Frontal cortex (tissue), 4 donors: ENCODE measurements around the gene UCK1. TPM values are rescaled to one million over a fixed set of nuclear protein-coding genes. Genes with fewer than 3 reads are reported as not detected.

Source experiments
- DNase-seq, 2 donors: peaks; one replicate each; pipeline ENCODE4 v3.0.0; 2012; ENCODE audit warnings: low spot score in 2 of 2
- FAIRE-seq: peaks from 2 replicates; lab custom pipeline; 2012; peaks lifted over from hg19 to GRCh38; lab: Jason Lieb, UNC
- total RNA-seq: library from RNA; depleted of rRNA; stranded (reverse); fragments of >200 nt; gene quantifications from one replicate; pipeline ENCODE4 v1.2.3, GENCODE V29; 2014
- donor health status: control.
- donor health status: control.
- donor health status: control.

Gene UCK1
- 15.5 TPM for total RNA-seq

DNA sequence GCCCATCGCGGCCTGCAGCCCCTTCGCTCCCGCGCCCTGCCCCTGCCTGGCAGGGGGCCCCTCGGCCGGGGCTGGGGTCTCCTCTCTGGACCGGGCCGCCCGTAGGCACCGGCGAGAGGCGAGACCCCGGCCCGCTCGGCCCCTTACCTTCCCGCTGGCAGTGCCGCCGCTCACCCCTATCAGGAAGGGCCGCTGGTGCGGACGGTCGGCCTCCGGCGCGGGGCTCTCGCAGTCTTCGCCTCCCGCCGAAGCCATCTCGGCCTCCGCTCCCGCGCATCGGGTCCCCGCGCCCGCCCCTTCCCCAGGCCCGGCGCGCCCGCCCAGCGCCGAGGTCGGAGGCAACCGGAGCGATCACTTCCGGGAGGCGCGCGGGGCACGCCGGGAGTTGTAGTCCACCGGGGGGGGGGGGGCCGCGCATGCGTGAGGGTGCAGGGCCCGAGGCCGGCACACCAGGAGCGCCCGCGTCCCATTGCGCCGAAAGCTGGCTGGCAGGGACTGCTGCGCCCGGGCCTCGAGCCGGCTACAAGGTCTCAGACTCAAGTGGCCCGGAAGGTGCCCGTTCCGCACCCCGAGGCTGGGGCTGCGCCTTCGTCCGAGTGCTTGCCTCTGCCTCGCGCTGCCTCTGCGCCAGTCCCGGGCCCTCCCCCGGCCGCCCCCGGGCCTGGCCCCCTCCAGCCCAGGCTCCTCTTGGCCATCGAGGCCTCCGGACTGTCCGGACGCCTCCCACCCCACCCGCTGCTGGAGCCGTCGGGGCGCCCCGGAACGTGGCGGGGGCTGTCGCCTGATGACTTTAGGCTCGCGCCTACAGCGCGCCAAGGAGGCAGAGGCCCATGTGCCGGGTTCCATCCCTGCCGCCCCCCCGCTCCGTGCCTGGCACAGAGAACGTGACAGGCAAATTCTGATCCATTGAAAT, at the start of gene UCK1:
Gene UCK1, minus strand, starts transcription at position 344 of the 913 bp plus-strand sequence. Its CDS starts 89 bp downstream, at position 255.
- FAIRE-seq (no peak), DNase-seq (peak; percentile 98)

DNA sequence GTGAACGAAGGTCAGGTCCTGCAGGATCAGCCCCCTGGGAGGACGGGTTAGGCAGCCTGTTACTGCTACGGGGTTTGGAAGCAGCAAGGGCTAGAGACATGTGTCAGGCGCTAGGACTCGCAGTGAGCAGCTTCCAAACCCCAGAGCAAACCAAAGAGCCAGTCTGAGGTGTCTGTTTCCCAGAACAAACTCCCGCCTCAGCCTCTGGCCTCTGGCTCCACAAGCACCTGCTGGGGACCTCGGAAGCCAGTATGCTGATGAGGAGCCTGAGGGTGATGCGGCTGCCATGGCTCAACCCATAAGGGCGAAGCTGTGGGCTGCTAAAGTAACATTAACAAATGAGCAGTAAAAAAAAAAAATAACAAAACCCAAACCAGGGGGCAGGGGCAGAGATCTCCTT, 49.3 kb upstream of the UCK1 start:
- DNase-seq (no peak), FAIRE-seq (no peak)

DNA sequence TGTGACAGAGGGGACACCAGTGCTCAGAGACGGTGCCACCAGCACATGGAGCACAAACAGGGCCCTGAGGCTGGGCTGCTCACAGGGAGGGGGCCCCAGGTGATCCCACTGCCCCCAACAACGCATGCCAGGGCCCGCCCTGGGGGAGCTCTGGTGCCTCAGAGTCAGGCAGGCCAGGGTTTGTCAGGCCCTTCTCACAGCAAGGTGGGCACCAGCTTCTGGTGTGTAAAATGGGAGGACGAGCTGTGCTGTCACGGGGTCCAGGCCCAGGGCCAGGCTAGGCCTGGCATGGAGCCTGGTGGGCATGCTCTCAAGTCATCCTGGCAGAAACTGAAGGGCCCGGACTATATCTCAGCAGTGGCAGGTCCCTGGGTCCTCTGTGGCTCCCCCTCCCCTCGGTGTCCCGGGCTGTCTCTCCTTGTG, 48.7 kb upstream of the UCK1 start:
- FAIRE-seq (no peak), DNase-seq (no peak)

DNA sequence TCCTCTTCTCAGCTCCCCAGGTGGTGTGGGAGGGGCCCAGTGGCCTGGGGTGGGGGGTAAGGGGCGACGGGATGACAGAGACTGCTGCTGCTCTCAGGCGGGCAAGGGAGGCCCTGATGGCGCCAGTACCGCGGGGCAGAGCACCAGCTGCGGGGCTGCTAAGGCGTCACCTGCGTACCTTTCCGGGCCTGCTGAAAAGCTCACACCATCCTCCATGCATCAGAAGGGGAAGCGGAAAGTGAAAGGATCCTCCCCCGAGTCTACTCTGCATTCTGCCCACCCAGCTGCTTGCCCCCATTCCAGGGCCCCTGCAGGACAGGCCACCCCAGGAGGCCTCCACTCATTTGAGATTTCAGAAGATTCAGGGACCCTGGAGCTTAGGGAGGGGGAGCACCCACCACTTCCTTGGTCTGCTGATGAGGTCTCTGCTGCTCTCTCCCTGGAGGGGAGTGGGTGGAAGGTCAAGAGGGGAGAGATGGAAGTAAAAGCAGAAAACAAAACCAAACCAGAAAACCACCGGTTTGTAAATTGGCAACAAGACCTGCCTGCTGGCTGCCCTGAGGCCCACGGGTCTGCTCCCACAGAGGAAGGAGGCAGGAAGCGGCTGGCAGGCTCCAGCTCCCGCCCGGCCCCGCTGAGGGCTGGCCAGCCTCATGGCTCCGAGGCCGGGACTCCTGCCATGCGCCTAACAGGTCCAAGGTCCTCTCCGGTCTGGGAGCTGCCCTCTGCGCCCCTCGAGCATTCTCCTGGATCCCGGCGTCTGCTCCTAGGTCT, 47.9 kb upstream of the UCK1 start:
- FAIRE-seq: no peak
- no peak for DNase-seq

DNA sequence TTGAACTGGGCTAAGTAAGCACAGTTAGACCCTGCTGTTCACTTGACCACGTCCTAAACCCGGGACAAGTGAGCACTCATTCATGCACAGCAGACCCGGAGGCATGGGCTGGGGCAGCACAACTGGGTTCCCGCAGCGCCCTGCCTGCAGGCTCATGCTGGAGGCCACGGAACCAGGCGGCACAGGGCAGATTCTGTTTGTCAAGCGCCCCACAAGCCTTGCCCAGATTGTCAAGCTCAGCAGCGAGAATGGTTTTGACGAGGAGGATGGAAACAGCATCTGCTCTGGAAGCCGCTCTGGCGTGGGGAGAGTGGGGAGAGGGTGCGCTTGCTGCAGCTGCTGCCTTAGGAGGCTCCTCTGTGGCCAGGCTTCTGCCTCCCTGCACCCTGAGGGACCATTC, 47.0 kb upstream of the UCK1 start:
- DNase-seq (no peak), FAIRE-seq (no peak)

DNA sequence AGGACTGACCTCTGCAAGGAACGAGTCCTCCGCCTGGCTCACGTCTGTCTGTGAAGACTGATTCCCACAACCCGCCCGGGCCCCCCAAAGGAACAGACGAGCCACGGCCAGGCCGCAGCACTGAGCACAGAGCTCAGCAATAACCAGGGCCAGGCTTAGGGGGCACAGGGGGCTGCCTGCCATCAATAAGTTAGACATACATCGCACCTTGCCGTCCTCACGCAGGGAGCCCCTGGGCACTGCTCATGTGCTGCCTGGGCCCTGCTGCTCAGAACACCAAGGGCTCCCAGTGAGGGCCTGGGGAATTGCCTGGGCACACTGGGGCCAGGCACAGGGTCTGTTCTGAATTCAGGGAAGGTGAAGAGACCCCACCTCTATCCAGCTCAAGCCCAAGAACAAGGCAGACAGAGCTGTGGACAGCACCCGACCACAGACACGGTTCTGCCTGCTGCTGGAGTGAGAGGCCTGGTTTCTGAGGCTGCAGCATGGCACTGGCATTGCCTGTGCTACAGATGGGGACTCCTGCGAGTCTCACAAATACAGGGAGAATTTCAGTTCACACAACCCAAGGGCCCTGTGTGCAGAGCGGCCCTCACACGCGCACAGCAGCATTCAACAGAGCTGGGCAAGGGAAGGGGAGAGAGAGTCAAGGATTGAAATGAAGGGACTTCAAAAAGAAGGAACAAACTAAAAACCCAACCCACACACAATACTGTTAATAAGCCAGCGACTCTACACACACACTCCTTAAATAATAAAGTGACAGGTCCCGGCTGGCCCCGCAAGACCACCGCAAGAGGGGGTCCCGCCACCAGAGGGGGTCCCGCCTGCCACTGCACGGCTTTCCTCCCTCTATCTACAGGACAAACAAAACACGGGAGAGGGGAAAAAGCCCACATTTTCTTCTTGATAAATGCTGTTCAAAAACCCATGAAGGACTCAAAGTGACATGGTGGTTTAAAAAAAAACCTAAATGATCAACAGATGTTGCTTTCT, 46.2 kb upstream of the UCK1 start:
- FAIRE-seq (no peak), DNase-seq (no peak)

DNA sequence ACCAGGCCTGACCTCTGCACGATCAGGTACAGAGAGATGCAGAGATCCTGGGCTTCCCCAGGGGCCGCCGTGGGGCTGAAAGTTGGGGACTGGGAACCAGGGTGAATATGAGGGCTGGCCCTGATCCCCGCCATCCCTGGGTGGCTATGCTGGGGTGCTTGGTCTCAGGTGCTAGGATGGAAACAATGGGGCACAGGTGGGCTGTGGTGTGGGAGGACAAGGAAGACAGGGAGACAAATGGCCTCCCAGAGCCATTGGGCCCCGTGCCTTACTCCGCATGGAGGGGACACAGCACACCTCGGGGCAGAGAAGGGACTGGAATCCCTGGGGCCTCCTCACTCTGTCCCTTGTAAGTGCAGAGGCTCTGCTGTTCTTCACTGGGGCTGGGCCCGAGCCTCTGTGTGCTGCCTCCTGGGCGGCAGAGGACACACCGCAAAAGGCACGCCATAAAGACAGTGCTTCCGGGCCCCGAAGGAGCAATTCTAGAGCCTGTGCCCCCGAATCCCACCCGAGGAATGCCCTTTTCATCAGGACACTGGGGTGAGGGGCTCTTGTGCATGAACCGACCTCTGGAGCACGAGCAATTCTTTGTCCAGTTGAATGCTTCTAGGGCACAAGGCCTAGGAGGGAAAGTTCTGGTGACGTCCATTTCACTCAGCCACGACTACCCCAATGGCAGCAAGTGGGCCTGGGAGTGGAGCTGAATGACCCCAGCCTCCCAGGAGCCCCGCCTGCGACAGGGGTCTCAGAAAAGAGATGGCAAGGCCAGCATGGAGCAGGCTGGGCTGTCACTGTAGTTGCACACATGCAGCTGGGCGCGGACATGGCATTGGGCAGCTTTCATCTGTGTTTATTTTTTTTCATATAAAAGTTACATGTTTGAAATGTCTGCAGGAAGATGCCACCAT, 45.1 kb upstream of the UCK1 start:
- FAIRE-seq: no peak

DNA sequence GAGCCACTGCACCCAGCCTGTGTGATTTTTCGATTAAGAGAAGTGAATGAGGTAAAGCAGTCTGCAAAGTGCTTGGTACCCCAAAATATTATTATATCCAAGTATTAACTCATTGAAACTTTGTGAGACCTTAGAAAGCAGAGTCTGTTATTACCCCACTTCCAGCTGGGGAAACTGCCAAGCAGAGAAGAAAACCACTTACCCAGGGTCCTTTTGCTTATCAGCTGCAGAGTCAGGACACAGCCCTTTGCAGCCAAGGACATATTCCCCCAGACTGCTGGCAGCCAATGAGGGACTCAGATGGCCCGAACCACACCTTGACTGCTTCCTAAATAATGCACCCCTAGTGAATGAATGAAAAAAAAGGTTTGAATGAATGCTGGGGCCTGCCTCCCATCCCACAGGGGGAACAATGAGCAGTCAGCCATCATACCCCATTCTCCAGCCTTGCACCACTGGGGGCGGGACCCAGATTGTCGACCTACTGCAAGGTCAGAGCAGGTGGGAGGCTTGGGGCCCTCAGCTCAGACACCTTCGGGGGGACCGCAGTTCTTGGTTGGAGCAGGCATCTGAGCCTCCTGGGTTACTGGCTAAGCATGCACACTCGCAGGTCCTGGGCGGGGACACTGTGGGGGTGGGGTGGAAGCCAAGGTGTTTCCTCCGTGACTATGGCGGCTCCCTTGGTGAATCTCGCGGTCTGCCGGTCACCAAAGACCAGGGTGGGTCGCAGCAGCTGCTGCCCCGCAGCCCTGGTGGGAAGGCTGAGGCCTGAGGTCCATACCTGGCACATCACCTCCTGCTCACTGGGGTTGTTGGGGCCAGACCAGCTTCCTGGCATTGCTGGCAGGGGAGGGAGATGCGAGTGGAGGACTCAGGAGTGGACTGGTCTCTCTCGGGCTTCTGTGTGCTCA, 43.9 kb upstream of the UCK1 start:
- DNase-seq (no peak), FAIRE-seq (no peak)

More for the DNA sequence above, 45.1 kb upstream of the UCK1 start:
- no peak for DNase-seq

DNA sequence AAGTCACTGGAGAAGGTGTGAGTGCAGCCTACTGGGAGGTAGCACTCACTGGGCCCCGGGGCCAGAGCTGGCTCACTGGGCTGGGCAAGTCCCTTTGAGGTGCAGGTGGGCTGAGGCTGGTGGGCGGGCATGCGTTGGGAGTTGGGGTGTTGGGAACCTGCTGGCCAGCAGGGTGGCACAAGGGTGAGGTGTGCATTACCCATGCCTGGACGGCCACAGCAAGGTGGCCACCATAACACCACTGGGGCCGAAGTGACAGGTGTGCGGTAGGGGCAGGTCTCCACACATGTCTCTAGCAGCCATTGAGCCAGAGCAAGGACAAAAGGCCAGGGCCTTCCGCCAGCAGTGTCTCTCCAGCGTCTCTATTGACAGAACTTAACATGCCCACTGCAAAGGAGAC, 36.8 kb upstream of the UCK1 start:
- DNase-seq: no peak
- FAIRE-seq: no peak

DNA sequence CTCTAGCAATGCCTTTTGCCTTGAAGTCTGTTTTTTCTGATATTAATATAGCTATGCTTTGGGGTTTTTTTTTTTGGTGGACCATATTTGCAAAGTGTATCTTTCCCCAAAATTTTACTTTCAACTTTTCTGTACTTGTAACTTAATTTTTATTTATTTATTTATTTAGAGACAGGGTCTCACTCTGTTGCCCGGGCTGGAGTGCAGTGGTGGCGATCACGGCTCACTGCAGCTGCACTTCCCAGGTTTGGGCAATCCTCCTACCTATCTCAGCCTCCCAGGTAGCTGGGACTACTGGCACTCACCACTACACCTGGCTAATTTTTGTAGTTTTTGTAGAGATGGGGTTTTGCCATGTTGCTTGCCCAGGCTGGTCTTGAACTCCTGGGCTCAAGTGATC, 35.1 kb upstream of the UCK1 start:
- no peak for DNase-seq
- no peak for FAIRE-seq

DNA sequence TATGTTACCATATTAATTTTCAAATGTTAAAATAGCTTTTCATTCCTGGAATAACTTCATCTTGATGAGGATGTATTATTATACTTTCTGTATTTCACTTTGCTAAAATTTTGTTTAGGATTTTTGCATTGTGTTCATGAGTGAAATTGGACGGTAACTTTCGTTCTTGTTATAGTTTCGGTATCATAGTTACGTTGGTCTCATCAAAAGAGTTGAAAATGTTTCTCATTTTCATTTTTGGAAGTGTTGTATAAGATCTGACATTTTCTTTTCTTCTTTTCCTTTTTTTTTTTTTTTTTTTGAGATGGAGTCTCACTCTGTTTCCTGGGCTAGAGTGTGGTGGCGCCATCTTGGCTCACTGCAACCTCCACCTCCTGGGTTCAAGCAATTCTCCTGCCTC, 34.3 kb upstream of the UCK1 start:
- FAIRE-seq (no peak), DNase-seq (no peak)

DNA sequence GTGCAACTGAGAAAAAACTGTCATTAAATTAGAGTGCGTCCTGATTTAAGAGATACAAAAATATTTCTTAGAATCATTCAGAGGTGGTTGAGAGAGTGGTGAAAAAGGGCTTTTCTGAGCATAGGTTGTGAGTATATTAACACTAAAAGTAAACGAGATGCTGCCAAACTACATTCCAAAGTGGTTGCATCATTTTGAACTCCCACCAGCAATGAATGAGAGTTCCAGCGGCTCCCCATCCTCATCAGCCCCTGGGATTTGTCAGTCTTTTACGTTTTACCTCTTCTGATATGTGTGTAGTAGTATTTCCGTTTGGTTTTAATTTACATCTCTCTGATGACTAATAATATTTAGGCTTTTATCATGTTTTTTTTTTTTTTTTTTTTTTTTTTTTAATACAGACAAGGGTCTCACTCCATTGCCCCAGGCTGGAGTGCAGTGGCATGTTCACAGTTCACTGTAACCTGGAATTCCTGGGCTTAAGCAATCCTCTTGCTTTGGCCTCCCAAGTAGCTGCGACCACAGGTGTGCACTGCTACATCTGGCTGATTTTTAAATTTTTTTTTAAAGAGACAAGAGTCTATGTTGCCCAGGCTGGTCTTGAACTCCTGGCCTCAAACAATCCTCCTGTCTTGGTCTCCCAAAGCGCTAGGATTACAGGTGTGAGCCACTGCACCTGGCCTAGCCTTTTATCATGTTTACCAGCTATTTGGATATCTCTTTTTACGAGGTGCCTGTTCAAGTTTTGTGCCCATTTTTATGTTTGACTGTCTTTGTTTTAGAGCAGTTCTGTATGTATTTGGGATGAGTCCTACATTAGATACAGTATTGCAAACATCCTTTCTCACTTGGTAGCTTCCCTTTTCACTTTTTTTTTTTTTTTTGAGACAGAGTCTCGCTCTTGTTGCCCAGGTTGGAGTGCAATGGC, 31.2 kb upstream of the UCK1 start:
- FAIRE-seq (no peak), DNase-seq (no peak)

DNA sequence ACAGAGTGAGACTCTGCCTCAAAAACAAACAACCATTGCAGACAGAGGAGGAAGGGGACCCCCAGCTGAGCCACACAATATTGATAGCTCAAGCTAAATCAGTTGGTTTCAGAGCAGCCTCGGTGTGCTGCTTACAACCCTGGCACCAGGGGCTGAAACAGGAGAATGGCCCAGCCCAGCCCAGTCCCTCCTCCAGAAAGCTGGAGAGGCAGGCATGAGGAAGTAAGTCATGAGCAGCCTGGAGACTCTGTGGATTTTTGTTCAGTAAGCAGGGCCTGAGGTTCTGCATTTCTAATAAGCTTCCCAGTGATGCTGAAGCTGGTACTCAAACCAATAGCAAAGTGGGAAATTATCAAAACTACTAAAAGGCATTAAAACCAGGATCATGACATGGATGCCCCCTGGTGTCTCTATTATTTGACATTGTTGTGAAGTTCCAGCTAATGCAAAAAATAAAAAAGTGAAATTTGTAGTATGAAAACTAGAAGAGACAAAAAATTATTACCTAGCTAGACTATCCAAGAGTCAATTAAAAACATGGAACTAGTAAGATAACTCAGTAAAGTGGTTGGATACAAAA, 28.4 kb upstream of the UCK1 start:
- DNase-seq: no peak
- FAIRE-seq: no peak

DNA sequence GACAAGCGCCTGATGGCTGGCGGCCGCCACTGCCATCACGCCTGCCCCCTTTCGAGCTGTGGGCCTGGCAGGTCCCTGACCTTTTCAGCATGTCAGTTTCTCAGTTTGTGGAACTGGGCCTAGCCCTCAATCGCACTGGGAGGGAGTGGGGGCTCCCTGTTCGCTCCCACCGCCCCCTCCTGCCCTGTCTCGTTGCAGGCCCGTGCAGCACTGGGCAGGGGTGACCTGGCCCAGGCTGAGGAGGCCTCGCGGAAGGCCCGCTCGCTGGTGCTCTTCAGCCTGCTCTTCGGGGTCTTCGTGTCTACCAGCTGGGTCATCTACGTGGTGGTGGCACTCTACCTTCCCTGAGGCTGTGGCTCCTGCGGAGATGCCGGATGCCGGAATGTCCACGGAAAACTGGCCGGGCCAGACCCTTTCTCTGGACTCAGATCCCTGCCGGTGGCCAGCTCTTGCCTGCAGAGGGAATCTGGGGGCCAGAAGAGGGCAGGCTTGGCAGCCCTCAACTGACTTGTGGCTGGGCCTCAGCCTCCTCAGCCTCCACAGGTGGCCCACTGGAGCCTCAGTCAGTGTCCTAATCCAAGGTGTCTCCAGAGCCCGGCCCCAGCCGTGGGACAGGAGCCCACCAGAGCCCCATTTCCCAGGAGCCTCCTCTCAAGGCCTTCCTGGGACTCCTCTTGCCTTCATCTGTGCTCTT, 26.9 kb upstream of the UCK1 start:
- FAIRE-seq: no peak
- DNase-seq: no peak

DNA sequence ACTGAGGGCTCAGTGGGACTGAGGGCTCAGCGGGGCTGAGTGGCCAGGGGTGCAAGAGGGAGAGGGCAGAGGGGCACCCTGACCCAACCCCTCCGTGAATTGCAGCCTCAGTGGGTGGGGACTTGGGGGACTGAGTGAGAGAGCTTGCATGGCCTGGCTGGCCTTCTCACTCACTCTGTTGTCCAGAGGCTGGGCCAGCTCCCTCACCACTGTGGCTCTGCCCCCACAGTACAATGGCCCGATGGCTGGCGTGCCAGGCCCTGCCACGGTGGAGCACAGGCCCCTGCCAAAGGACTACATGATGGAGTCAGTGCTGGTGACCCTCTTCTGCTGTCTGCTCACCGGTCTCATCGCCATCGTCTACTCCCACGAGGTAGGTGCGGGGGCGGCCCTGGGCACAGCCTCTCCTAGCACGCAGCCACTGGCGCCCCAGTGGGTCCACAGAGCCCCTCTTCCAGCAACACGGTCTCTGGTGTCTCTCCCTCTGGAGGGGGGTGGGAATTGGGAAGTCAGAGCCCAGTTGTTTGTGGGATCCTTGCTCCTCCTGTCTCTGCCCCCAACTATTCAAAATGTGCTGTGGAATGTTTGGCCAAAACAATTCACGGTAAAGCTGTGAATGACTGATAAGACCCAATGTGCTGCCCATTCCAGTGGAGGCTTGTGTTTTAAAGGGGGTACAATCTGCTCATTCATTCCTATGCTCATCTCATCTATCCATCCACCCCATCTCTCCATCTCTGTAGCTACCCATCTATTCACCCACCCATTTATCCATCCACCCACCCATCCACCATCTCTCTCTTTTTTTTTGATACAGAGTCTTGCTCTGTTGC, 25.0 kb upstream of the UCK1 start:
- FAIRE-seq (no peak), DNase-seq (no peak)
